GM23248 (cell line): ENCODE measurements around the gene DENND6B.

Experiments
- EZH2 ChIP-seq: fragments of 200-600 bp; sonication (generic); IDR thresholded peaks from 2 replicates; pipeline ENCODE4 v1.6.1; 2018; ENCODE audit warnings: antibody characterized with exemption, mild to moderate bottlenecking; ENCODE audit not compliant: insufficient read depth, poor library complexity, severe bottlenecking
- EZH2phosphoT487 ChIP-seq: fragments of 200-600 bp; sonication (generic); IDR thresholded peaks from 2 replicates; pipeline ENCODE4 v1.6.1; 2018; ENCODE audit warnings: antibody characterized with exemption, moderate library complexity, mild to moderate bottlenecking, low read depth; ENCODE audit not compliant: insufficient read depth

DNA sequence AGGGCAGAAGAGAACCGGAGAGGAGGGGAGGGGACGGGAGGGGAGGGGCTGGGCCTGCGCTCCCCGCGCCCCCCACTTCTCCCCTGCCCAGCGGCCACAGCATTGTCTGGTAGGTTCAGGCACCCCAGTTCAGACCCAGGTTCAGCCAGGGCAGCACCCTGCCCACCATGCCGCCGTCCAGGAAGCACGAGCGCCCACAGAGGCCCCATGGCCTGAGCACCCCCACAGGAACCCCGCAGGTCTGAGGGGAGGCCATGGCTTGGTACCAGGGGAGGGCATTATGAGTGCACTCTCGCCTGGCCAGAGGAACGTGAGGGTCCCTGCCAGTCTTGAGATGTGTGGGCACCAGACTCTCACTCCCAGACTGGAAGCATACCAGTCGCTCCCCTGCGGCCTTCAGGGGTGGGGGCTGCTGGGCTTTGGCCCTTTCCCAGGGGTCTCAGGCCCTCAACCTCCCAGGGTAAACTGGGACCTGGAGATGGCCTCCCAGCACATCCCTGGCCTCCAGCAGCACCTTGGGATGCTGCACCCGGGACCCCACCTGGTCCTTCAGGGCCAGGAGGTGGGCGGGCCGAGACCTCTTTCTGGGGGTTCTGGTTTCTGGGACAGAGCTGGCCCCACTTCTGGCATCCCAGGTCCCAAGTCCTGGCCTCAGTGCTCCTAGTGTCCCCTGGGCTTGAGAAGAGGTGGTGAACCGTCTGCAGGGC, 18.8 kb downstream of the DENND6B start:
- TF ChIP-seq EZH2 (no peak), EZH2phosphoT487 (no peak)
